T-cell (primary cell): ENCODE measurements around the gene PTTG1IP. TPM values are rescaled to one million over a fixed set of nuclear protein-coding genes. Genes with fewer than 3 reads are reported as not detected.

Source experiments
- ATAC-seq, 4 experiments: fragments of 200-7000 bp in 3 of 4; fragments of 150-1000 bp in 1 of 4; cut with Tn5 transposase; replicated peaks in 1 of 4; 1 replicate in 3 of 4; 2 replicates in 1 of 4; pipeline ENCODE4 v1.10.0; 2021; ENCODE audit warnings: moderate library complexity in 3 of 4, mild to moderate bottlenecking in 2 of 4, moderate number of reproducible peaks in 1 of 4
- CTCF ChIA-PET, 2 donors: fragments of 300-600 bp; sonication (Branson Sonifier 250); formaldehyde crosslinking; loops; one replicate each; lab custom pipeline; 2022; ENCODE audit warnings: antibody characterized with exemption in 2 of 2; lab: Charles Lee
- POLR2A ChIA-PET, 2 donors: fragments of 300-600 bp; sonication (Branson Sonifier 250); formaldehyde crosslinking; loops; one replicate each; lab custom pipeline; 2022; ENCODE audit warnings: antibody characterized with exemption in 2 of 2; lab: Charles Lee
- DNase-seq, 35 experiments: peaks; one replicate each; pipeline versions ENCODE4 v3.0.0 to v3.0.0-alpha.2; 2013 to 2023
- H3K27ac ChIP-seq: one replicate; pipeline ENCODE4 v1.5.1; 2013; ENCODE audit warnings: low read length
- H3K27me3 ChIP-seq, 2 experiments: replicated peaks in 1 of 2; 1 replicate in 1 of 2; 2 replicates in 1 of 2; pipeline versions ENCODE4 v1.6.1 to v1.7.0; 2013; ENCODE audit warnings: low read length in 1 of 2, mixed read lengths in 1 of 2; ENCODE audit not compliant: control insufficient read depth in 2 of 2, insufficient read depth in 2 of 2; ENCODE audit errors: extremely low read depth in 1 of 2
- H3K36me3 ChIP-seq, 2 donors: 1 replicate in 1 of 2; 2 replicates in 1 of 2; pipeline versions ENCODE4 v1.6.1 to v1.7.0; 2013; ENCODE audit warnings: low read length in 1 of 2; ENCODE audit not compliant: control insufficient read depth in 2 of 2, insufficient read depth in 1 of 2; ENCODE audit errors: extremely low read depth in 1 of 2
- H3K4me1 ChIP-seq, 2 experiments: 1 replicate in 1 of 2; 2 replicates in 1 of 2; pipeline versions ENCODE4 v1.6.1 to v1.7.0; 2013; ENCODE audit warnings: low read length in 2 of 2, mixed read lengths in 1 of 2; ENCODE audit not compliant: insufficient read depth in 2 of 2, control insufficient read depth in 1 of 2; ENCODE audit errors: extremely low read depth in 1 of 2
- H3K4me3 ChIP-seq, 2 donors: 1 replicate in 1 of 2; 2 replicates in 1 of 2; pipeline versions ENCODE4 v1.5.1 to v1.7.0; 2013; ENCODE audit warnings: mild to moderate bottlenecking in 2 of 2, low read length in 1 of 2, moderate library complexity in 1 of 2; ENCODE audit not compliant: control insufficient read depth in 1 of 2; ENCODE audit errors: extremely low read depth in 1 of 2
- H3K9me3 ChIP-seq: 2 replicates; pipeline ENCODE4 v1.7.0; 2013
- H3K27ac Mint-ChIP-seq, 2 donors: one replicate each; pipeline ENCODE4 v1.8.0; 2020 to 2021; ENCODE audit warnings: mild to moderate bottlenecking in 2 of 2, mixed read lengths in 2 of 2
- H3K27me3 Mint-ChIP-seq, 2 donors: one replicate each; pipeline ENCODE4 v1.8.0; 2021 to 2022; ENCODE audit warnings: mixed read lengths in 2 of 2
- H3K36me3 Mint-ChIP-seq: one replicate; pipeline ENCODE4 v1.8.0; 2021; ENCODE audit warnings: mixed read lengths
- H3K4me1 Mint-ChIP-seq, 3 donors: one replicate each; pipeline ENCODE4 v1.8.0; 2020 to 2022; ENCODE audit warnings: mixed read lengths in 3 of 3, mild to moderate bottlenecking in 1 of 3
- H3K4me3 Mint-ChIP-seq, 3 donors: one replicate each; pipeline ENCODE4 v1.8.0; 2020 to 2022; ENCODE audit warnings: mild to moderate bottlenecking in 3 of 3, mixed read lengths in 3 of 3, moderate library complexity in 3 of 3
- H3K9me3 Mint-ChIP-seq, 3 donors: one replicate each; pipeline ENCODE4 v1.8.0; 2020 to 2022; ENCODE audit warnings: mixed read lengths in 3 of 3
- WGBS: methylation state at CpG from one replicate; pipeline ENCODE4 v1.1.5; 2013; ENCODE audit warnings: missing lambda C conversion rate; ENCODE audit not compliant: insufficient coverage; 5-methylcytosine and 5-hydroxymethylcytosine counted together
- total RNA-seq, 35 experiments: library from RNA in 6 of 35; stranded (reverse) in 6 of 35; fragments of 120-200 nt in 1 of 35; gene quantifications; one replicate each; pipeline versions ENCODE4 v1.2.1 to v1.2.4 and lab custom pipeline; 2013 to 2026

The PTTG1IP gene
- total RNA-seq, 5 donors from 2014 or later (not counting 1 experiment from before 2014, with no cell fraction given): 73.4 to 91.1 (median 90.2) TPM

DNA sequence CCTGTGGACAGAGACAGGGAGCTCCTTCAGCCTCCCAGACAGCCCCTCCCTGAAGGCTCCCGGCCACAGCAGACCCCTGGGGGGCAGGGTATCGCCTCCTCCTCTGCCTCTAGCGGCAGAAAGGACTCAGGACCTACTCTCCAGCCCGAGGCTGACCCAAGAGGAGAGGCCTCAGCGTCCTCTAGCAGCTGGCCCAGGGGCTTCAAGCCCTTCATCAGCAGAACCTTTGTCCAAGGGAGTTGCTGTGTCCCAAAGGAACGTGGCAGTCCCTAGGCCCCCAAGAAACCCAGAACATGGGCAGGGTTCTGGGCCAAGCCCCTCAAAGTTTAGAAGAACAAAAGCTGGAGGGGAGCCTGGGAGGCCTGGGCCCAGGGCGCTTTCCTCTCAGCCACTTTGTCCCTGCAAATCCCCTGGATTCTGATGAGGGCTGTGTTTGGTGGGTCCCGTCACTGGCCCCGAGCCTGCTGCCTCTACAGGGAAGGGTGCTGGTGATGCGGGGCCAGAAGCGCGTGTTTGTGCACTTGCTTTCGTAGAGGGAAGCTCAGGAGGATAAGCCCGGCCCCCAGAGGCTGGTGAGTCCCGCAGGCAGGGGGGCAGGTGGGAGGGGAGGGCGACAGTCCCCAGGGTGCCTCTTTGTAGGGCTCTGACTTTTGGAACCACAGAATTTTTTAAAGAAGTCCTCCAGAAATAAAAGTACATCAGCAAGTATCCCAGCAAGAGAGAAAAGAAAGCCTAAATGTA lies 33.9 kb upstream of the PTTG1IP start:
- peaks cover 58 to 64% (median 63%) of the 10 kb centered on the region in 3 donors for H3K4me1 Mint-ChIP-seq
- Histone ChIP-seq H3K27ac (peak overlapping the region; percentile 39), H3K4me3 (no peak overlapping the region), H3K9me3 (no peaks in the 10 kb centered on the region), H3K4me1 (peaks cover 23 to 76% of the 10 kb centered on the region in 2 experiments), H3K27me3 (no peaks in the 10 kb centered on the region), H3K36me3 (peaks cover 26 to 84% of the 10 kb centered on the region in 2 donors)
- H3K27me3 Mint-ChIP-seq: no peaks in the 10 kb centered on the region
- 74% methylated on average over 10 of the region's 16 CpGs for WGBS
- H3K27ac Mint-ChIP-seq: peak overlapping the region; percentile 59 to 85
- ATAC-seq (no peak), DNase-seq (peak in 1 of 35 experiments; percentile 22)
- CTCF ChIA-PET: interaction anchor here in 1 of 2 donors (0.6 kb wide), 1 partner anchor 24 kb away, joined by 4 read pairs; no protein-coding TSS in a partner anchor
- no peaks in the 10 kb centered on the region for H3K9me3 Mint-ChIP-seq
- H3K36me3 Mint-ChIP-seq: peaks cover 28% of the 10 kb centered on the region
- POLR2A ChIA-PET: no interaction called here
- peak overlapping the region in 1 of 3 donors; percentile 80 for H3K4me3 Mint-ChIP-seq

DNA sequence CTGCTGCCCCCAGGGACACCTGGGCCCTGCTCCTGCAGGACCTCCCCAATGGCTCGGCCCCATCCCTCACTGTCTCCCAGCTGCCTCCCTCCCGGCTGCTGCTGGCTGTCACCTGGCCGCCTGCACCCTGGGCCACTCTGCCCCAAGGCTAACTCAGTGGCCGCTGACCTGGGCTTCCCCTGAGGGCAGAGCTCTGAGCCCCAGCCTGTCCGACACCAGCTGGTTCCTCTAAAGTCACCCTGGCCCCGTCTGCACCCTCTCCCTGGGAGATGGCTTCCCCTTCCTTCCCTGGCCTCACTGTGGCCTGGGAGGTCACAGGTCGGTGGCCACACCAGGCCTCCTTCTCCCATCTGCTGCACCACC lies 32.2 kb upstream of the PTTG1IP start:
- Mint-ChIP-seq H3K27ac (peak overlapping the region; percentile 23 to 85), H3K27me3 (no peaks in the 10 kb centered on the region), H3K36me3 (peaks cover 40% of the 10 kb centered on the region), H3K4me3 (no peak overlapping the region), H3K9me3 (no peaks in the 10 kb centered on the region), H3K4me1 (peaks cover 41 to 49% (median 46%) of the 10 kb centered on the region in 3 donors)
- Histone ChIP-seq H3K4me3 (no peak overlapping the region), H3K4me1 (peaks cover 11 to 59% of the 10 kb centered on the region in 2 experiments), H3K9me3 (no peaks in the 10 kb centered on the region), H3K27me3 (no peaks in the 10 kb centered on the region), H3K36me3 (peaks cover 36 to 96% of the 10 kb centered on the region in 2 donors), H3K27ac (no peak overlapping the region)
- no peak for DNase-seq
- ChIA-PET POLR2A (interaction anchor here in 1 of 2 donors (0.6 kb wide), 1 partner anchor 219 kb away, joined by 6 read pairs; no protein-coding TSS in a partner anchor), CTCF (no interaction called here)
- no peak for ATAC-seq
- WGBS: 89% methylated on average over 6 of the region's 7 CpGs

DNA sequence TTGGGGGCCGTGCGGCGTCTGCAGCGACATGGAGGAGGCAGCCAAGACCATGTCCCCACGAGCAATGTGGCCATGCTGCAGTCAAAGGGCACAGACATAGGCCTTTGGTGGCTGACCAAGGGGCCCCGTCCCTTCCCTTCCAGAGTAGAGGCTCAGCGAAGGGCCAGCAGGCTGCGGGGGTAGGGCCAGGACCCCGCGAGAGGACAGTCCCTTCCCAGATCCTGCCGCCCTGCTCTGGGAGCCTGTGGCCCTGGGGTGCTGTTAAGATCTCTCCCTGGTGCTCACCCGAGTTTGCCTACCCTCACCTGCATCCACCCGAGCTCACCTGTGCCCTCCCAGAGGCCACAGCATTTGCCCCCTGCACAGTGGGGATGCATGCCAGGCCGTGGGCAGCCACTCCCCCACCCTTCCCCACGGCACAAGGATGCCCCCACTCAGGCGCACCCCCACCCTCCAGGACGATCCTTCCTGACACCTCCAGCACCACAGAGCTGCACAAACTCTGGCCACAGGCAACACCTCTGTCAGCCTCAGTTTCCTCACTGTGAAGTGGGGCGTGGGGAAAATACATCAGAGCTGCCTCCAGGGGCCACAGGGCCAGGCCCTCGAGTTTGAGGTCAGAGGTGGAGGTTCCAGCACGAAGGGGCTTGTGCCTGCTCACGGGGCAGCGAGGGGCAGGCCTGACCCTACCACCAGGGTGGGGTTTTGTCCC lies 31.7 kb upstream of the PTTG1IP start:
- no peak overlapping the region for H3K4me3 ChIP-seq
- Mint-ChIP-seq H3K36me3 (peaks cover 46% of the 10 kb centered on the region), H3K4me1 (peaks cover 41 to 45% (median 42%) of the 10 kb centered on the region in 3 donors), H3K4me3 (no peak overlapping the region), H3K9me3 (no peaks in the 10 kb centered on the region), H3K27me3 (no peaks in the 10 kb centered on the region), H3K27ac (peak overlapping the region; percentile 49 to 68)
- no peaks in the 10 kb centered on the region for H3K9me3 ChIP-seq
- ATAC-seq (no peak), DNase-seq (no peak)
- H3K4me1 ChIP-seq: peaks cover 7 to 54% of the 10 kb centered on the region in 2 experiments
- ChIA-PET CTCF (no interaction called here), POLR2A (interaction anchor here in 1 of 2 donors (0.6 kb wide), 1 partner anchor 220 kb away, joined by 6 read pairs; no protein-coding TSS in a partner anchor)
- no peaks in the 10 kb centered on the region for H3K27me3 ChIP-seq
- H3K36me3 ChIP-seq: peaks cover 40 to 96% of the 10 kb centered on the region in 2 donors
- WGBS: 98% methylated on average over 15 of the region's 22 CpGs
- no peak overlapping the region for H3K27ac ChIP-seq

DNA sequence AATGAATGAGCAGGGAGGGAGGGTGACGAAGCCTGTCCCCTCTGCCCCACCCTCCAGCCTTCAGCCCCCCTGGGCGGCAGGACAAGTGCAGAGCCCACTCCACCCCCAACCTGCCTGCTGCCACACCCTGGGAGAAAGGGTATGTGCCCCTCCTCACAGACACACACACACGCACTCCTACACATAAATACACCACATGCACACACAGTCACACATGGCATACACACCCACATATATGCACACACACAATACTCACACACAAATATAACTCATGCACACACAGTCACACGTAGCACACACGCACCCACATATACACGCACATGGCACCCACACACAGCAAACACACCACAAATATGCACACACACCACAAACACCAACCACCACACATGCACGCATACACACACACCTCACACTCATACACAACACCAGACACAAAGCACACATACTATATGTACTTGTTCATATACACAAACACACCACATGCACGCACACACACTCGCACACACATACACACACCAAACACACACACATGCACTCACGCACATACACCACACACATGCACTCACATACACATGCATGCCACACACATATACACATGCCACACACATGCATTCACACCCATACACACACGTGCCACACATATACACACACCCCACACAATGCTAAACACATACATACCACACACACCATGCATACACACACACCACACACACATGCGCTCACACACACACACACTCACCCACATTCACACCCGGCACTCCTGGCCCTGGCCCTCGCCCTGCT lies 30.8 kb upstream of the PTTG1IP start:
- H3K27me3 Mint-ChIP-seq: no peaks in the 10 kb centered on the region
- no peaks in the 10 kb centered on the region for H3K9me3 ChIP-seq
- H3K27ac Mint-ChIP-seq: peak overlapping the region; percentile 17 to 53
- no peak overlapping the region for H3K27ac ChIP-seq
- H3K4me1 ChIP-seq: peaks cover 5 to 49% of the 10 kb centered on the region in 2 experiments
- peaks cover 33 to 38% (median 34%) of the 10 kb centered on the region in 3 donors for H3K4me1 Mint-ChIP-seq
- ATAC-seq: no peak
- H3K4me3 Mint-ChIP-seq: no peak overlapping the region
- no peaks in the 10 kb centered on the region for H3K27me3 ChIP-seq
- CTCF ChIA-PET: no interaction called here
- POLR2A ChIA-PET: no interaction called here
- H3K36me3 Mint-ChIP-seq: peaks cover 45% of the 10 kb centered on the region
- no peaks in the 10 kb centered on the region for H3K9me3 Mint-ChIP-seq
- WGBS: 97% methylated on average over 13 of the region's 14 CpGs
- peaks cover 44 to 96% of the 10 kb centered on the region in 2 donors for H3K36me3 ChIP-seq
- DNase-seq: no peak
- no peak overlapping the region for H3K4me3 ChIP-seq

DNA sequence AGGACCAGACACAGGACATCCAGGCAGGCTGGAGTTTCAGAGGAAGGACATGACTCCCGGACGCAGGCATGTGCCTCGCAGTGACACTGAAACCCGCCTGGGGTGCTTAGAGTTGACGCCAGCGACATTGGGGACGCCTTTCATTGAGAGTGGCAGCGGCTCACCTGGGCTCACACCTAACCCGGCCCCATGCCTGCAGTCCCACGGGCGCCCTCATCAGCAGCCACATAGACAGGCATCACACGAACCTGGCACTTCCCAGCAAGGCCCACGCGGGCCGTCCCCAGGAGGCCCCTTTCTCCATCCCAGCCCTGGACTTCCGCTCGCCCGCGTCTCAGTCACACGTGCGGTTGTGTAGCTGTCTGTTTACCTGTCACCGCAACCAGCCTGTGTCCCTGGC lies 30.2 kb upstream of the PTTG1IP start:
- H3K27me3 ChIP-seq: no peaks in the 10 kb centered on the region
- ATAC-seq (no peak), DNase-seq (no peak)
- ChIA-PET CTCF (no interaction called here), POLR2A (no interaction called here)
- WGBS: 96% methylated on average over 16 of the region's 22 CpGs
- H3K4me1 ChIP-seq: peaks cover 4 to 43% of the 10 kb centered on the region in 2 experiments
- H3K36me3 ChIP-seq: peaks cover 46 to 96% of the 10 kb centered on the region in 2 donors
- H3K4me1 Mint-ChIP-seq: peaks cover 26 to 31% (median 28%) of the 10 kb centered on the region in 3 donors
- no peak overlapping the region for H3K27ac ChIP-seq
- no peaks in the 10 kb centered on the region for H3K27me3 Mint-ChIP-seq
- H3K9me3 Mint-ChIP-seq: no peaks in the 10 kb centered on the region
- H3K4me3 Mint-ChIP-seq: no peak overlapping the region
- peaks cover 40% of the 10 kb centered on the region for H3K36me3 Mint-ChIP-seq
- no peaks in the 10 kb centered on the region for H3K9me3 ChIP-seq
- H3K27ac Mint-ChIP-seq: no peak overlapping the region
- no peak overlapping the region for H3K4me3 ChIP-seq
